GM12878 (cell line): ENCODE measurements around the gene MICB. TPM values are rescaled to one million over a fixed set of nuclear protein-coding genes. Genes with fewer than 3 reads are reported as not detected.

Source experiments
- ATF2 ChIP-seq: IDR thresholded peaks from 2 replicates; pipeline ENCODE4 v1.6.1; 2012; ENCODE audit warnings: low read length, inconsistent platforms
- DPF2 ChIP-seq: fragments of 450-650 bp; IDR thresholded peaks from 2 replicates; pipeline ENCODE4 v1.6.1; 2017; ENCODE audit warnings: mild to moderate bottlenecking
- EGR1 ChIP-seq, 2 experiments: IDR thresholded peaks; 1 replicate in 1 of 2; 2 replicates in 1 of 2; pipeline ENCODE4 v1.6.1; 2011 to 2012; ENCODE audit warnings: low read depth in 2 of 2, low read length in 2 of 2, borderline replicate concordance in 1 of 2, mild to moderate bottlenecking in 1 of 2, moderate library complexity in 1 of 2
- EZH2 ChIP-seq: IDR thresholded peaks from 2 replicates; pipeline ENCODE4 v1.6.1; 2012; ENCODE audit warnings: low read depth, mild to moderate bottlenecking, control low read depth, inconsistent platforms, low read length, borderline replicate concordance; ENCODE audit not compliant: control insufficient read depth
- HDAC6 ChIP-seq: fragments of 200-600 bp; sonication (generic); IDR thresholded peaks from one replicate; pipeline ENCODE4 v1.8.0; 2017; ENCODE audit warnings: antibody characterized with exemption; ENCODE audit not compliant: unreplicated experiment
- IKZF1 ChIP-seq: fragments of 450-650 bp; conservative IDR thresholded peaks from 2 replicates; pipeline ENCODE4 v1.6.1; 2017; ENCODE audit warnings: antibody characterized with exemption, mild to moderate bottlenecking
- IRF3 ChIP-seq: fragments of 450-650 bp; IDR thresholded peaks from 2 replicates; pipeline ENCODE4 v1.6.1; 2014; ENCODE audit warnings: mild to moderate bottlenecking
- LARP7 ChIP-seq: fragments of 450-650 bp; IDR thresholded peaks from 2 replicates; pipeline ENCODE4 v1.6.1; 2017; ENCODE audit warnings: mild to moderate bottlenecking
- NR2F1 ChIP-seq: fragments of 450-650 bp; conservative IDR thresholded peaks from 2 replicates; pipeline ENCODE4 v1.6.1; 2017; ENCODE audit warnings: mild to moderate bottlenecking
- PAX5 ChIP-seq: IDR thresholded peaks from 2 replicates; pipeline ENCODE4 v1.6.1; 2011; ENCODE audit warnings: low read depth, low read length, borderline replicate concordance
- RCOR1 ChIP-seq: conservative IDR thresholded peaks from 2 replicates; pipeline ENCODE4 v1.6.1; 2012; ENCODE audit warnings: low read depth, low read length, improper control_type of control experiment
- SMAD5 ChIP-seq: IDR thresholded peaks from 2 replicates; pipeline ENCODE4 v1.6.1; 2016; ENCODE audit warnings: antibody characterized with exemption, low read depth
- STAT3 ChIP-seq: IDR thresholded peaks from 2 replicates; pipeline ENCODE4 v1.6.1; 2011; ENCODE audit warnings: low read depth, low read length, improper control_type of control experiment
- TCF12 ChIP-seq: IDR thresholded peaks from 2 replicates; pipeline ENCODE4 v1.6.1; 2011; ENCODE audit warnings: low read depth, mild to moderate bottlenecking, low read length
- USF1 ChIP-seq: IDR thresholded peaks from 2 replicates; pipeline ENCODE4 v1.6.1; 2011; ENCODE audit warnings: borderline replicate concordance, low read depth, mild to moderate bottlenecking, moderate library complexity, mixed read lengths, low read length; ENCODE audit not compliant: insufficient read depth; ENCODE audit errors: extremely low read length
- WRNIP1 ChIP-seq: IDR thresholded peaks from 2 replicates; pipeline ENCODE4 v1.6.1; 2011; ENCODE audit warnings: low read depth, low read length, improper control_type of control experiment, borderline replicate concordance
- ZNF207 ChIP-seq: fragments of 450-650 bp; IDR thresholded peaks from 2 replicates; pipeline ENCODE4 v1.6.1; 2014; ENCODE audit warnings: antibody characterized with exemption, mild to moderate bottlenecking, borderline replicate concordance
- ZNF274 ChIP-seq: IDR thresholded peaks from one replicate; pipeline ENCODE4 v1.8.0; 2011; ENCODE audit not compliant: insufficient read length, insufficient read depth
- ZNF592 ChIP-seq: fragments of 450-650 bp; IDR thresholded peaks from 2 replicates; pipeline ENCODE4 v1.6.1; 2017; ENCODE audit warnings: mild to moderate bottlenecking, moderate library complexity
- polyA plus RNA-seq, 11 experiments: library from polyadenylated mRNA; depleted of rRNA in 4 of 11; unstranded in 6 of 11; stranded (reverse) in 5 of 11; fragments of >200 nt; fragmentation: Nextera tagmentation in 4 of 11; fragmentation: Illumina TruSeq in 1 of 11; extraction: Ambion mirVana in 4 of 11; extraction: Trizol in 1 of 11; gene quantifications; 1 replicate in 1 of 11; 2 replicates in 10 of 11; pipeline versions ENCODE4 v1.2.1 to v1.2.3, GENCODE V29; 2011 to 2016; ENCODE audit warnings: inconsistent platforms in 2 of 11, missing spikeins in 2 of 11, low read depth in 1 of 11
- total RNA-seq, 4 experiments: library from RNA; depleted of rRNA in 3 of 4; stranded (reverse); fragments of >200 nt in 3 of 4; fragmentation: Illumina TruSeq in 1 of 4; extraction: Trizol in 1 of 4; gene quantifications; 2 replicates each; pipeline versions ENCODE4 v1.2.1 to v1.2.3, GENCODE V29; 2013 to 2021
- TF ChIP-seq, protein P1 (sequence below): IDR thresholded peaks from 2 replicates; pipeline ENCODE4 v1.6.1; 2012; ENCODE audit warnings: low read depth, low read length, improper control_type of control experiment

The MICB gene
- total and polyA plus RNA-seq, 10 of the 15 experiments (the other 5 are each of a cell fraction or from before 2014, with no cell fraction given) = 9.0 to 37.1 (median 17.8) TPM

GRCh38 chr6:31558631-31559500 is 60.9 kb downstream of the MICB start (continued):
- TF ChIP-seq ZNF207 (0 out of 2 replicates have a peak, but pooled peaks have one; percentile 71), HDAC6 (no peak), PAX5 (peak; percentile 87), EZH2 (no peak), IRF3 (no peak), RCOR1 (no peak; the same call in 1 of the 2 replicates), ATF2 (peak; percentile 94), TCF12 (no peak; the same call in 1 of the 2 replicates), ZNF592 (no peak), NR2F1 (peak; percentile 39; the same call in 1 of the 2 replicates), ZNF274 (no peak), LARP7 (no peak), IKZF1 (peak; percentile 99), USF1 (no peak), DPF2 (peak; percentile 98), EGR1 (IDR thresholded peaks at IDR 0.05; ENCODE audit: borderline replicate concordance in 1 of 2, low read depth in 2 of 2, low read length in 2 of 2) (peak in 1 of 2 experiments; percentile 86; a peak in 2 of 3 replicates), STAT3 (no peak), WRNIP1 (no peak), SMAD5 (peak; percentile 53; the same call in 1 of the 2 replicates)
- TF ChIP-seq, protein P1, sequence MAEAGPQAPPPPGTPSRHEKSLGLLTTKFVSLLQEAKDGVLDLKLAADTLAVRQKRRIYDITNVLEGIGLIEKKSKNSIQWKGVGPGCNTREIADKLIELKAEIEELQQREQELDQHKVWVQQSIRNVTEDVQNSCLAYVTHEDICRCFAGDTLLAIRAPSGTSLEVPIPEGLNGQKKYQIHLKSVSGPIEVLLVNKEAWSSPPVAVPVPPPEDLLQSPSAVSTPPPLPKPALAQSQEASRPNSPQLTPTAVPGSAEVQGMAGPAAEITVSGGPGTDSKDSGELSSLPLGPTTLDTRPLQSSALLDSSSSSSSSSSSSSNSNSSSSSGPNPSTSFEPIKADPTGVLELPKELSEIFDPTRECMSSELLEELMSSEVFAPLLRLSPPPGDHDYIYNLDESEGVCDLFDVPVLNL = 0 out of 2 replicates have a peak, but pooled peaks have one; percentile 6
